Astrocyte of the spinal cord (primary cell): Measurements from ENCODE around the gene NDUFC1.
A peak's percentile ranks its signal among the peaks of the same experiment; 100 is the strongest.

ENCODE experiments used
- DNase-seq: peaks from one replicate; pipeline ENCODE4 v3.0.0; 2011; ENCODE audit warnings: low read depth, low spot score
- H3K4me3 ChIP-seq: 2 replicates; pipeline ENCODE4 v1.5.1; 2011; ENCODE audit warnings: low read depth, mild to moderate bottlenecking, low read length, moderate library complexity
- CTCF ChIP-seq: IDR thresholded peaks from 2 replicates; pipeline ENCODE4 v1.5.1; 2012; ENCODE audit warnings: low read depth, mild to moderate bottlenecking, low read length, inconsistent platforms
- in situ Hi-C: cut with HindIII; loops from 2 replicates; pipeline ENCODE4 v1.10.0; 2017; ENCODE audit warnings: low sequenced_read_pairs

The NDUFC1 gene

GRCh38 chr4:139253046-139253445, 49.2 kb downstream of the NDUFC1 start:
- in situ Hi-C loops = no loop called here
- no peak overlapping the region for H3K4me3 ChIP-seq
- TF ChIP-seq CTCF = no peak
- DNase-seq = no peak

- TF ChIP-seq CTCF = no peak
- in situ Hi-C loops = no loop called here
- H3K4me3 ChIP-seq = no peak overlapping the region
- peak; percentile 19 for DNase-seq
These were observed 54.5 kb downstream of the NDUFC1 start for GRCh38 chr4:139247700-139248238.

- DNase-seq = peak; percentile 33
- no peak for TF ChIP-seq CTCF
- in situ Hi-C loops = no loop called here
- H3K4me3 ChIP-seq = no peak overlapping the region
These were observed 55.0 kb downstream of the NDUFC1 start for GRCh38 chr4:139247241-139247640.

- H3K4me3 ChIP-seq = no peak overlapping the region
- no peak for DNase-seq
- in situ Hi-C loops = no loop called here
- no peak for TF ChIP-seq CTCF
These were observed 56.1 kb downstream of the NDUFC1 start for GRCh38 chr4:139246166-139246565.

GRCh38 chr4:139245590-139245989, 56.7 kb downstream of the NDUFC1 start:
- TF ChIP-seq CTCF = no peak
- in situ Hi-C loops = no loop called here
- DNase-seq = peak; percentile 39
- no peak overlapping the region for H3K4me3 ChIP-seq

GRCh38 chr4:139243448-139244365, 58.6 kb downstream of the NDUFC1 start:
- in situ Hi-C loops = no loop called here
- peak; percentile 95 for DNase-seq
- no peak overlapping the region for H3K4me3 ChIP-seq
- TF ChIP-seq CTCF = no peak
